H1 (cell line): Measurements from ENCODE around the gene TPSB2. TPM values are rescaled to one million over a fixed set of nuclear protein-coding genes. Genes with fewer than 3 reads are reported as not detected.

ENCODE experiments used
- CTCF ChIA-PET: fragments of 300-600 bp; sonication (Branson Sonifier 250); formaldehyde crosslinking; loops from one replicate; lab custom pipeline; 2021; ENCODE audit not compliant: partially characterized antibody; lab: Charles Lee
- POLR2A ChIA-PET: fragments of 300-600 bp; sonication (Branson Sonifier 250); formaldehyde crosslinking; loops from one replicate; lab custom pipeline; 2021; ENCODE audit warnings: inconsistent platforms; ENCODE audit not compliant: partially characterized antibody; lab: Charles Lee
- DNase-seq, 2 experiments: peaks; one replicate each; pipeline versions ENCODE4 v3.0.0 to v3.0.0-alpha.2; 2010 to 2022; ENCODE audit warnings: low spot score in 2 of 2, low read depth in 1 of 2, mixed read lengths in 1 of 2
- FAIRE-seq: peaks from 2 replicates; lab custom pipeline; 2011; peaks lifted over from hg19 to GRCh38; lab: Jason Lieb, UNC
- H2AFZ ChIP-seq: 2 replicates; pipeline ENCODE4 v1.8.1; 2012; ENCODE audit warnings: low read length, inconsistent platforms
- H2AK5ac ChIP-seq: 2 replicates; pipeline ENCODE4 v1.6.1; 2013; ENCODE audit warnings: low read depth, low read length
- H2BK120ac ChIP-seq: replicated peaks from 2 replicates; pipeline ENCODE3; 2013; ENCODE audit warnings: low read depth, low read length, inconsistent platforms
- H2BK12ac ChIP-seq: 2 replicates; pipeline ENCODE4 v1.6.1; 2013; ENCODE audit warnings: low read depth, low read length
- H2BK15ac ChIP-seq: 2 replicates; pipeline ENCODE4 v1.6.1; 2013; ENCODE audit warnings: low read length
- H2BK20ac ChIP-seq: 2 replicates; pipeline ENCODE4 v1.6.1; 2013; ENCODE audit warnings: low read length
- H2BK5ac ChIP-seq: 2 replicates; pipeline ENCODE4 v1.6.1; 2013; ENCODE audit warnings: low read depth, low read length
- H3K14ac ChIP-seq: 2 replicates; pipeline ENCODE4 v1.6.1; 2013; ENCODE audit warnings: inconsistent platforms; ENCODE audit not compliant: insufficient read length
- H3K18ac ChIP-seq: 2 replicates; pipeline ENCODE4 v1.6.1; 2013; ENCODE audit warnings: low read length; ENCODE audit errors: extremely low read depth
- H3K23ac ChIP-seq: 2 replicates; pipeline ENCODE4 v1.6.1; 2013; ENCODE audit warnings: inconsistent platforms; ENCODE audit not compliant: insufficient read length
- H3K23me2 ChIP-seq: 2 replicates; pipeline ENCODE4 v1.6.1; 2013; ENCODE audit warnings: low read depth, low read length
- H3K27ac ChIP-seq: 2 replicates; pipeline ENCODE4 v1.6.1; 2011; ENCODE audit warnings: low read depth, low read length, inconsistent platforms
- H3K27me3 ChIP-seq, 4 experiments: replicated peaks in 1 of 4; 1 replicate in 1 of 4; 2 replicates in 3 of 4; pipeline versions ENCODE4 v1.6.1 to v1.8.1; 2011 to 2013; ENCODE audit warnings: low read length in 3 of 4, mild to moderate bottlenecking in 3 of 4, inconsistent platforms in 2 of 4, mixed read lengths in 2 of 4, moderate library complexity in 1 of 4; ENCODE audit not compliant: control insufficient read depth in 3 of 4, insufficient read depth in 3 of 4; ENCODE audit errors: extremely low read depth in 1 of 4
- H3K36me3 ChIP-seq, 4 experiments: 2 replicates each; pipeline versions ENCODE4 v1.6.1 to v1.8.1; 2011 to 2013; ENCODE audit warnings: mild to moderate bottlenecking in 4 of 4, low read length in 3 of 4, moderate library complexity in 2 of 4, control low read depth in 1 of 4, inconsistent platforms in 1 of 4; ENCODE audit not compliant: insufficient read depth in 4 of 4, control insufficient read depth in 2 of 4
- H3K4ac ChIP-seq: replicated peaks from 2 replicates; pipeline ENCODE3; 2013; ENCODE audit warnings: low read length, low read depth, mixed read lengths, inconsistent platforms; ENCODE audit not compliant: insufficient read length
- H3K4me1 ChIP-seq, 4 experiments: replicated peaks in 1 of 4; 1 replicate in 1 of 4; 2 replicates in 3 of 4; pipeline versions ENCODE4 v1.6.1 to v1.8.1; 2011 to 2013; ENCODE audit warnings: low read length in 3 of 4, inconsistent platforms in 2 of 4, mixed read lengths in 1 of 4; ENCODE audit not compliant: insufficient read depth in 4 of 4, control insufficient read depth in 3 of 4
- H3K4me2 ChIP-seq, 2 experiments: 2 replicates each; pipeline versions ENCODE4 v1.6.1 to v1.8.1; 2011 to 2013; ENCODE audit warnings: low read depth in 2 of 2, low read length in 2 of 2, control low read depth in 1 of 2, inconsistent platforms in 1 of 2, mild to moderate bottlenecking in 1 of 2; ENCODE audit not compliant: insufficient read depth in 1 of 2
- H3K4me3 ChIP-seq, 4 experiments: fragments of 200-600, 300-600 bp in 1 of 4; sonication (generic), shearing (Covaris generic), sonication (Bioruptor Twin) in 1 of 4; 2 replicates each; pipeline versions ENCODE4 v1.5.1 to v1.8.1; 2011 to 2016; ENCODE audit warnings: low read length in 4 of 4, low read depth in 3 of 4, control low read depth in 2 of 4, inconsistent platforms in 2 of 4, mild to moderate bottlenecking in 2 of 4, mixed read lengths in 1 of 4, moderate library complexity in 1 of 4; ENCODE audit not compliant: insufficient read depth in 2 of 4; ENCODE audit errors: extremely low read depth in 1 of 4
- H3K56ac ChIP-seq: replicated peaks from 2 replicates; pipeline ENCODE3; 2013; ENCODE audit warnings: low read depth, mild to moderate bottlenecking, mixed read lengths, low read length, inconsistent platforms; ENCODE audit not compliant: insufficient read length
- H3K79me1 ChIP-seq: 2 replicates; pipeline ENCODE4 v1.6.1; 2013; ENCODE audit warnings: low read depth, low read length, control low read depth
- H3K79me2 ChIP-seq, 2 experiments: 2 replicates each; pipeline versions ENCODE4 v1.6.1 to v1.8.1; 2012 to 2013; ENCODE audit warnings: low read length in 2 of 2, mild to moderate bottlenecking in 2 of 2, inconsistent platforms in 1 of 2; ENCODE audit not compliant: insufficient read depth in 2 of 2, control insufficient read depth in 1 of 2
- H3K9ac ChIP-seq, 4 experiments: replicated peaks in 1 of 4; 1 replicate in 1 of 4; 2 replicates in 3 of 4; pipeline versions ENCODE4 v1.6.1 to v1.8.1; 2011 to 2013; ENCODE audit warnings: low read depth in 3 of 4, low read length in 3 of 4, control low read depth in 2 of 4, mild to moderate bottlenecking in 2 of 4, moderate library complexity in 2 of 4, inconsistent platforms in 1 of 4; ENCODE audit errors: extremely low read depth in 1 of 4
- H3K9me3 ChIP-seq, 2 experiments: 2 replicates each; pipeline versions ENCODE4 v1.6.1 to v1.8.1; 2012 to 2013; ENCODE audit warnings: mild to moderate bottlenecking in 2 of 2, moderate library complexity in 2 of 2, control low read depth in 1 of 2, inconsistent platforms in 1 of 2, low read depth in 1 of 2, low read length in 1 of 2, mixed read lengths in 1 of 2; ENCODE audit not compliant: insufficient read depth in 2 of 2
- H4K20me1 ChIP-seq, 2 experiments: replicated peaks in 1 of 2; 2 replicates each; pipeline versions ENCODE3 to v1.8.1; 2011 to 2013; ENCODE audit warnings: inconsistent platforms in 2 of 2, low read length in 2 of 2, mild to moderate bottlenecking in 1 of 2; ENCODE audit not compliant: insufficient read depth in 2 of 2, control insufficient read depth in 1 of 2
- H4K5ac ChIP-seq: 2 replicates; pipeline ENCODE4 v1.6.1; 2013; ENCODE audit warnings: low read length, low read depth, mixed read lengths, inconsistent platforms; ENCODE audit not compliant: insufficient read length
- H4K8ac ChIP-seq: 2 replicates; pipeline ENCODE4 v1.8.0; 2013; ENCODE audit warnings: mild to moderate bottlenecking, moderate library complexity, low read length, inconsistent platforms; ENCODE audit not compliant: insufficient read depth; ENCODE audit errors: extremely low read depth
- H4K91ac ChIP-seq: replicated peaks from 2 replicates; pipeline ENCODE3; 2013; ENCODE audit warnings: low read length, mixed read lengths, inconsistent platforms; ENCODE audit not compliant: insufficient read length
- ATF2 ChIP-seq: IDR thresholded peaks from 2 replicates; pipeline ENCODE4 v1.6.1; 2012; ENCODE audit warnings: low read length, inconsistent platforms
- BRCA1 ChIP-seq: IDR thresholded peaks from 2 replicates; pipeline ENCODE4 v1.6.1; 2012; ENCODE audit warnings: low read depth, low read length, improper control_type of control experiment
- CBX8 ChIP-seq: fragments of 300-800, 300-1000 bp; sonication (generic); IDR thresholded peaks from 2 replicates; pipeline ENCODE4 v1.7.1; 2016; ENCODE audit warnings: low read depth, low read length, borderline replicate concordance
- CHD1 ChIP-seq: IDR thresholded peaks from 2 replicates; pipeline ENCODE4 v1.6.1; 2012; ENCODE audit warnings: low read depth, low read length, improper control_type of control experiment
- CTBP2 ChIP-seq: IDR thresholded peaks from 2 replicates; pipeline ENCODE4 v1.7.0; 2011; ENCODE audit warnings: borderline replicate concordance, mild to moderate bottlenecking, moderate library complexity, mixed read lengths, low read length; ENCODE audit not compliant: insufficient read depth, insufficient read length
- JUN ChIP-seq: IDR thresholded peaks from 2 replicates; pipeline ENCODE4 v1.6.1; 2011; ENCODE audit warnings: low read depth, mild to moderate bottlenecking, improper control_type of control experiment, low read length
- KDM5A ChIP-seq: fragments of 200-600 bp; IDR thresholded peaks from 2 replicates; pipeline ENCODE4 v1.7.1; 2012; ENCODE audit warnings: mild to moderate bottlenecking, low read length, inconsistent platforms, mixed read lengths
- MAX ChIP-seq: IDR thresholded peaks from 2 replicates; pipeline ENCODE4 v1.6.1; 2012; ENCODE audit warnings: inconsistent platforms
- POLR2A ChIP-seq, 2 experiments: IDR thresholded peaks; 1 replicate in 1 of 2; 2 replicates in 1 of 2; pipeline ENCODE4 v1.6.1; 2011; ENCODE audit warnings: low read depth in 2 of 2, low read length in 2 of 2, mild to moderate bottlenecking in 2 of 2; ENCODE audit errors: control extremely low read depth in 1 of 2
- SIRT6 ChIP-seq: IDR thresholded peaks from one replicate; pipeline ENCODE4 v1.7.1; 2012; ENCODE audit warnings: low read length, inconsistent platforms
- SUZ12 ChIP-seq: fragments of 200-600 bp; sonication (generic); IDR thresholded peaks from 2 replicates; pipeline ENCODE4 v1.6.1; 2012; ENCODE audit warnings: mild to moderate bottlenecking, inconsistent platforms, low read length, moderate library complexity, mixed read lengths
- USF2 ChIP-seq: IDR thresholded peaks from 2 replicates; pipeline ENCODE4 v1.6.1; 2011; ENCODE audit warnings: low read length, improper control_type of control experiment
- WGBS, 2 experiments: shearing (Covaris generic) in 1 of 2; methylation state at CpG; one replicate each; pipeline versions ENCODE4 v1.1.6 to v1.1.7; 2013 to 2015; ENCODE audit warnings: low lambda C conversion rate in 2 of 2, mixed read lengths in 2 of 2, inconsistent platforms in 1 of 2, low coverage in 1 of 2, missing lambda C conversion rate in 1 of 2; ENCODE audit not compliant: insufficient replicate concordance in 2 of 2, insufficient coverage in 1 of 2, insufficient read length in 1 of 2; ENCODE audit errors: extremely low coverage in 1 of 2, missing lambda C conversion rate in 1 of 2; 5-methylcytosine and 5-hydroxymethylcytosine counted together
- polyA plus RNA-seq, 7 experiments: library from polyadenylated mRNA; depleted of rRNA in 3 of 7; stranded (reverse) in 5 of 7; unstranded in 2 of 7; fragments of >200 nt in 5 of 7; fragments of 200-250 nt in 2 of 7; gene quantifications; 1 replicate in 5 of 7; 2 replicates in 1 of 7; 4 replicates in 1 of 7; pipeline versions ENCODE4 v1.2.1 to v1.2.3, GENCODE V29; 2011 to 2013; ENCODE audit warnings: missing spikeins in 2 of 7, mixed read lengths in 2 of 7
- total RNA-seq: library from RNA; stranded (reverse); fragmentation: NEBNext Ultra II Directional; extraction: Animal tissue kit (Norgen Biotek cat#: 25700); gene quantifications from 2 replicates; pipeline ENCODE4 v1.2.1, GENCODE V29; 2021

TPSB2 gene
- total and polyA plus RNA-seq, 2 of the 8 experiments (the other 6 are each of a cell fraction or from before 2014, with no cell fraction given) = 0.08 TPM; not detected in 1

GRCh38 chr16:1216296-1216619, 13.7 kb downstream of the TPSB2 start:
- DNase-seq = no peak
- Histone ChIP-seq H3K23me2 (no peaks in the 10 kb centered on the region), H2BK15ac (no peak overlapping the region), H4K8ac (no peak overlapping the region), H3K18ac (no peak overlapping the region), H3K56ac (no peak overlapping the region), H2BK12ac (no peak overlapping the region), H3K79me1 (no peaks in the 10 kb centered on the region), H2BK5ac (no peak overlapping the region), H2BK120ac (no peak overlapping the region), H4K91ac (no peak overlapping the region), H4K5ac (no peak overlapping the region), H2BK20ac (no peak overlapping the region), H4K20me1 (peaks cover 0 to 4% of the 10 kb centered on the region in 2 experiments), H3K4me1 (no peaks in the 10 kb centered on the region), H2AK5ac (no peak overlapping the region), H3K4me3 (no peak overlapping the region), H3K36me3 (peaks cover 2 to 72% (median 10%) of the 10 kb centered on the region in 4 experiments; a peak in 6 of 8 replicates), H3K27ac (no peak overlapping the region), H3K23ac (no peak overlapping the region), H3K9ac (no peak overlapping the region), H2AFZ (no peak overlapping the region), H3K14ac (no peak overlapping the region), H3K27me3 (no peaks in the 10 kb centered on the region), H3K4me2 (no peak overlapping the region), H3K4ac (no peak overlapping the region), H3K9me3 (no peaks in the 10 kb centered on the region), H3K79me2 (no peaks in the 10 kb centered on the region)
- POLR2A ChIA-PET = interaction anchor here (0.5 kb wide), 1 partner anchor 64 kb away, joined by 4 read pairs; no protein-coding TSS in a partner anchor
- WGBS, 2 experiments = 82% methylated on average over 11 of the region's 12 CpGs; no CpG with 5 or more reads in 1 of the 2 experiments
- no peak for FAIRE-seq
- CTCF ChIA-PET = interaction anchor here (1.3 kb wide), 1 partner anchor 16 kb away, joined by 4 read pairs; no protein-coding TSS in a partner anchor
- TF ChIP-seq SIRT6 (no peak), KDM5A (no peak), MAX (no peak), USF2 (no peak), CTBP2 (no peak), BRCA1 (no peak), CHD1 (no peak), JUN (no peak), SUZ12 (no peak), POLR2A (IDR thresholded peaks at IDR 0.05; ENCODE audit: control extremely low read depth in 1 of 2, low read depth in 2 of 2, low read length in 2 of 2) (no peak), CBX8 (no peak), ATF2 (no peak)
